Measurements from ENCODE around the gene SLC46A3.

DNA sequence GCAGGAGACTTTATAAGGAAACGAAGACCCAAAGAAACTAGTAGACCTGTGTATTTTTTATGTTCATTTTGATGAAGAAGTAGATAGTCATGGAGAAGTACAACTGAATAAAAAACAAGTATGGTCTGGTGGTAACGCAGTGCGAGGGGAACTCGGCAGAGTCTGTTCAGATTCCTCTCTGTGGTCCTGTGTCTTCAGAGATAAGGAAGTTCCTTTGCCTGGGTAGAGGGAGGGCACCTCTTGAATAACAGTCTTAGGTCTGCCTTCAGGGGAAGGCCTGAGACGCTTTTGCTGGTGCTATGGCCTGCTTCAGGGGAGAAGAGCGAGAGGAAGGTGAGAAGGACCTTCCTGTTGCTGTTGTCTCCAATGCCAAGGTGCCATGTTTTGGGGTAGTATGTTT lies 25.9 kb upstream of the SLC46A3 start:
- TF ChIP-seq, protein P1, sequence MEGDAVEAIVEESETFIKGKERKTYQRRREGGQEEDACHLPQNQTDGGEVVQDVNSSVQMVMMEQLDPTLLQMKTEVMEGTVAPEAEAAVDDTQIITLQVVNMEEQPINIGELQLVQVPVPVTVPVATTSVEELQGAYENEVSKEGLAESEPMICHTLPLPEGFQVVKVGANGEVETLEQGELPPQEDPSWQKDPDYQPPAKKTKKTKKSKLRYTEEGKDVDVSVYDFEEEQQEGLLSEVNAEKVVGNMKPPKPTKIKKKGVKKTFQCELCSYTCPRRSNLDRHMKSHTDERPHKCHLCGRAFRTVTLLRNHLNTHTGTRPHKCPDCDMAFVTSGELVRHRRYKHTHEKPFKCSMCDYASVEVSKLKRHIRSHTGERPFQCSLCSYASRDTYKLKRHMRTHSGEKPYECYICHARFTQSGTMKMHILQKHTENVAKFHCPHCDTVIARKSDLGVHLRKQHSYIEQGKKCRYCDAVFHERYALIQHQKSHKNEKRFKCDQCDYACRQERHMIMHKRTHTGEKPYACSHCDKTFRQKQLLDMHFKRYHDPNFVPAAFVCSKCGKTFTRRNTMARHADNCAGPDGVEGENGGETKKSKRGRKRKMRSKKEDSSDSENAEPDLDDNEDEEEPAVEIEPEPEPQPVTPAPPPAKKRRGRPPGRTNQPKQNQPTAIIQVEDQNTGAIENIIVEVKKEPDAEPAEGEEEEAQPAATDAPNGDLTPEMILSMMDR (IDR thresholded peaks at IDR 0.05; ENCODE audit: poor library complexity, severe bottlenecking), result no peak
- TF ChIP-seq SMC3 (conservative IDR thresholded peaks at IDR 0.05; ENCODE audit: poor library complexity), result no peak
- TF ChIP-seq, protein P2, sequence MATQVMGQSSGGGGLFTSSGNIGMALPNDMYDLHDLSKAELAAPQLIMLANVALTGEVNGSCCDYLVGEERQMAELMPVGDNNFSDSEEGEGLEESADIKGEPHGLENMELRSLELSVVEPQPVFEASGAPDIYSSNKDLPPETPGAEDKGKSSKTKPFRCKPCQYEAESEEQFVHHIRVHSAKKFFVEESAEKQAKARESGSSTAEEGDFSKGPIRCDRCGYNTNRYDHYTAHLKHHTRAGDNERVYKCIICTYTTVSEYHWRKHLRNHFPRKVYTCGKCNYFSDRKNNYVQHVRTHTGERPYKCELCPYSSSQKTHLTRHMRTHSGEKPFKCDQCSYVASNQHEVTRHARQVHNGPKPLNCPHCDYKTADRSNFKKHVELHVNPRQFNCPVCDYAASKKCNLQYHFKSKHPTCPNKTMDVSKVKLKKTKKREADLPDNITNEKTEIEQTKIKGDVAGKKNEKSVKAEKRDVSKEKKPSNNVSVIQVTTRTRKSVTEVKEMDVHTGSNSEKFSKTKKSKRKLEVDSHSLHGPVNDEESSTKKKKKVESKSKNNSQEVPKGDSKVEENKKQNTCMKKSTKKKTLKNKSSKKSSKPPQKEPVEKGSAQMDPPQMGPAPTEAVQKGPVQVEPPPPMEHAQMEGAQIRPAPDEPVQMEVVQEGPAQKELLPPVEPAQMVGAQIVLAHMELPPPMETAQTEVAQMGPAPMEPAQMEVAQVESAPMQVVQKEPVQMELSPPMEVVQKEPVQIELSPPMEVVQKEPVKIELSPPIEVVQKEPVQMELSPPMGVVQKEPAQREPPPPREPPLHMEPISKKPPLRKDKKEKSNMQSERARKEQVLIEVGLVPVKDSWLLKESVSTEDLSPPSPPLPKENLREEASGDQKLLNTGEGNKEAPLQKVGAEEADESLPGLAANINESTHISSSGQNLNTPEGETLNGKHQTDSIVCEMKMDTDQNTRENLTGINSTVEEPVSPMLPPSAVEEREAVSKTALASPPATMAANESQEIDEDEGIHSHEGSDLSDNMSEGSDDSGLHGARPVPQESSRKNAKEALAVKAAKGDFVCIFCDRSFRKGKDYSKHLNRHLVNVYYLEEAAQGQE (IDR thresholded peaks at IDR 0.05; ENCODE audit: borderline replicate concordance), result no peak
